Spleen (tissue), 11 donors: ENCODE data around the gene RSRP1. TPM values are rescaled to one million over a fixed set of nuclear protein-coding genes. Genes with fewer than 3 reads are reported as not detected.

ENCODE experiments used
- DNase-seq: peaks from one replicate; pipeline ENCODE4 v3.0.0-alpha.2; 2020
- H3K27ac ChIP-seq, 8 donors: fragments of 200-600 bp; sonication (generic) in 7 of 8; 1 replicate in 4 of 8; 2 replicates in 4 of 8; pipeline versions ENCODE4 v1.5.0 to v1.8.0; 2016 to 2021; ENCODE audit warnings: inconsistent platforms in 4 of 8, mild to moderate bottlenecking in 4 of 8, moderate library complexity in 1 of 8
- H3K27me3 ChIP-seq, 7 donors: fragments of 200-600 bp; sonication (generic) in 6 of 7; replicated peaks in 1 of 7; 1 replicate in 4 of 7; 2 replicates in 3 of 7; pipeline versions ENCODE4 v1.5.0 to v1.8.0; 2016 to 2021; ENCODE audit warnings: inconsistent platforms in 3 of 7, mild to moderate bottlenecking in 1 of 7
- H3K36me3 ChIP-seq, 6 donors: fragments of 200-600 bp; sonication (generic) in 5 of 6; 1 replicate in 4 of 6; 2 replicates in 2 of 6; pipeline versions ENCODE4 v1.5.0 to v1.8.0; 2016 to 2021; ENCODE audit warnings: inconsistent platforms in 2 of 6
- H3K4me1 ChIP-seq, 6 donors: fragments of 200-600 bp; sonication (generic) in 5 of 6; 1 replicate in 3 of 6; 2 replicates in 3 of 6; pipeline versions ENCODE4 v1.5.0 to v1.8.0; 2016 to 2021; ENCODE audit warnings: inconsistent platforms in 3 of 6
- H3K4me3 ChIP-seq, 8 donors: fragments of 200-600 bp; sonication (generic) in 7 of 8; 1 replicate in 4 of 8; 2 replicates in 4 of 8; pipeline versions ENCODE4 v1.5.0 to v1.8.0; 2016 to 2021; ENCODE audit warnings: inconsistent platforms in 4 of 8, mild to moderate bottlenecking in 4 of 8, moderate library complexity in 2 of 8
- H3K9me3 ChIP-seq, 8 donors: fragments of 200-600 bp; sonication (generic) in 7 of 8; 1 replicate in 4 of 8; 2 replicates in 4 of 8; pipeline versions ENCODE4 v1.5.0 to v1.8.0; 2016 to 2021; ENCODE audit warnings: inconsistent platforms in 4 of 8
- CTCF ChIP-seq, 11 experiments: fragments of 200-600 bp in 7 of 11; fragments of 450-650 bp in 4 of 11; sonication (generic) in 4 of 11; IDR thresholded peaks in 8 of 11; conservative IDR thresholded peaks in 3 of 11; 1 replicate in 7 of 11; 2 replicates in 4 of 11; pipeline versions ENCODE4 v1.4.0 to v1.8.0; 2016 to 2021; ENCODE audit warnings: antibody characterized with exemption in 11 of 11, inconsistent platforms in 4 of 11, mild to moderate bottlenecking in 1 of 11
- POLR2A ChIP-seq, 3 donors: fragments of 450-650 bp; IDR thresholded peaks; one replicate each; pipeline ENCODE4 v1.5.1; 2017; ENCODE audit warnings: antibody characterized with exemption in 3 of 3, mild to moderate bottlenecking in 1 of 3
- POLR2AphosphoS5 ChIP-seq, 3 donors: sonication (generic); formaldehyde crosslinking; IDR thresholded peaks; one replicate each; pipeline ENCODE4 v1.5.1; 2017; ENCODE audit warnings: antibody characterized with exemption in 3 of 3
- WGBS, 5 donors: extraction: QIAGEN DNeasy Blood & Tissue Kit in 3 of 5; methylation state at CpG; one replicate each; pipeline versions ENCODE4 v1.1.5 to v1.1.7; 2013 to 2018; 5-methylcytosine and 5-hydroxymethylcytosine counted together
- intact Hi-C: fragments of 100-400 bp; cut with DNase I; formaldehyde crosslinking; loops from one replicate; pipeline ENCODE4 v1.15.0; 2023; ENCODE audit warnings: low total_unique reads
- polyA plus RNA-seq, 3 donors: library from polyadenylated mRNA; stranded (reverse); fragments of 200-250 nt; gene quantifications; one replicate each; pipeline ENCODE4 v1.2.1, GENCODE V29; 2013
- total RNA-seq, 7 donors: library from RNA; depleted of rRNA in 3 of 7; stranded (reverse); fragments of >200 nt in 3 of 7; fragmentation: NEBNext Ultra II Directional in 4 of 7; extraction: Animal tissue kit (Norgen Biotek cat#: 25700) in 4 of 7; gene quantifications; one replicate each; pipeline versions ENCODE4 v1.1.0 to v1.2.1, GENCODE V29; 2016 to 2021
- donor health status: healthy with polysubstance abuse.
- donor health status: DM: no; HTN: no; CAD: no; lungs with moderate emphysema.
- donor health status: DM: no; HTN: no; CAD: no.
- donor health status: Bipolar disorder and iron deficiency.
- donor health status: healthy.
- donor health status: DM: no; HTN: no; CAD: no.
- donor health status: DM: yes; HTN: yes; CAD: no.

The RSRP1 gene
- total and polyA plus RNA-seq, 10 donors, result 159 to 394 (median 219) TPM

GRCh38 chr1:25195835-25196234 is 51.4 kb downstream of the RSRP1 start:
- 63 to 80% (median 69%) methylated on average over 6 of the region's 6 CpGs for WGBS, 5 donors
- H3K9me3 ChIP-seq, result no peaks in the 10 kb centered on the region
- H3K27me3 ChIP-seq, result peaks cover 0 to 9% (median 0%) of the 10 kb centered on the region in 7 donors
- H3K4me1 ChIP-seq, result peaks cover 0 to 28% (median 6%) of the 10 kb centered on the region in 6 donors
- no peaks in the 10 kb centered on the region for H3K36me3 ChIP-seq
- no peak overlapping the region for H3K4me3 ChIP-seq
- H3K27ac ChIP-seq, result no peak overlapping the region
- no peak for DNase-seq
- TF ChIP-seq POLR2A (IDR thresholded peaks at IDR 0.05) (no peak), POLR2AphosphoS5 (IDR thresholded peaks at IDR 0.05) (no peak), CTCF (IDR thresholded peaks at IDR 0.05 in 8 of 11, conservative IDR thresholded peaks at IDR 0.05 in 3 of 11) (no peak)
- intact Hi-C loops, result no loop called here

- no peaks in the 10 kb centered on the region for H3K9me3 ChIP-seq
- peaks cover 0 to 9% (median 0%) of the 10 kb centered on the region in 7 donors for H3K27me3 ChIP-seq
- intact Hi-C loops, result no loop called here
- DNase-seq, result no peak
- H3K4me3 ChIP-seq, result no peak overlapping the region
- H3K27ac ChIP-seq, result no peak overlapping the region
- no peak for TF ChIP-seq CTCF (IDR thresholded peaks at IDR 0.05 in 8 of 11, conservative IDR thresholded peaks at IDR 0.05 in 3 of 11)
- no peak for TF ChIP-seq POLR2A (IDR thresholded peaks at IDR 0.05)
- TF ChIP-seq POLR2AphosphoS5 (IDR thresholded peaks at IDR 0.05), result no peak
- 70 to 83% (median 77%) methylated on average over 15 to 17 of the region's 17 CpGs for WGBS, 5 donors
- peaks cover 0 to 28% (median 6%) of the 10 kb centered on the region in 6 donors for H3K4me1 ChIP-seq
- no peaks in the 10 kb centered on the region for H3K36me3 ChIP-seq
Measured at GRCh38 chr1:25194572-25195020, 52.7 kb downstream of the RSRP1 start.

GRCh38 chr1:25194054-25194453 is 53.2 kb downstream of the RSRP1 start:
- Histone ChIP-seq H3K36me3 (no peaks in the 10 kb centered on the region), H3K27ac (no peak overlapping the region), H3K4me3 (no peak overlapping the region), H3K4me1 (peaks cover 0 to 28% (median 6%) of the 10 kb centered on the region in 6 donors), H3K9me3 (no peaks in the 10 kb centered on the region), H3K27me3 (peaks cover 0 to 9% (median 0%) of the 10 kb centered on the region in 7 donors)
- TF ChIP-seq POLR2A (IDR thresholded peaks at IDR 0.05), result no peak
- no peak for TF ChIP-seq POLR2AphosphoS5 (IDR thresholded peaks at IDR 0.05)
- TF ChIP-seq CTCF (IDR thresholded peaks at IDR 0.05 in 8 of 11, conservative IDR thresholded peaks at IDR 0.05 in 3 of 11), result no peak
- no peak for DNase-seq
- WGBS, 5 donors, result 78 to 84% (median 79%) methylated on average over 8 of the region's 8 CpGs
- intact Hi-C loops, result no loop called here

GRCh38 chr1:25193229-25193628 is 54.0 kb downstream of the RSRP1 start:
- no peak overlapping the region for H3K27ac ChIP-seq
- peaks cover 0 to 21% (median 6%) of the 10 kb centered on the region in 6 donors for H3K4me1 ChIP-seq
- TF ChIP-seq POLR2AphosphoS5 (IDR thresholded peaks at IDR 0.05), result no peak
- TF ChIP-seq CTCF (IDR thresholded peaks at IDR 0.05 in 8 of 11, conservative IDR thresholded peaks at IDR 0.05 in 3 of 11), result no peak
- WGBS, 5 donors, result 74 to 88% (median 78%) methylated on average over 9 of the region's 9 CpGs
- no peaks in the 10 kb centered on the region for H3K36me3 ChIP-seq
- intact Hi-C loops, result no loop called here
- H3K9me3 ChIP-seq, result no peaks in the 10 kb centered on the region
- peaks cover 0 to 9% (median 0%) of the 10 kb centered on the region in 7 donors for H3K27me3 ChIP-seq
- no peak for DNase-seq
- no peak overlapping the region for H3K4me3 ChIP-seq

Other genes with a start within 250 kb of the RSRP1 start
- gene SYF2, start 15.0 kb downstream of the RSRP1 start, total RNA-seq, result 10 to 100 TPM; 38.1 to 69.3 (median 47.0) TPM
- 10 to 100 TPM; 80.5 to 98.3 (median 93.2) TPM for gene SYF2, start 15.0 kb downstream of the RSRP1 start, polyA plus RNA-seq
- gene RHD, start 25.1 kb upstream of the RSRP1 start, total RNA-seq, result 1 to 10 TPM in 4 of 7 donors, under 1 TPM in 1, not detected in 2; 0.34 to 3.9 (median 1.8) TPM
- under 1 TPM in 2 of 3 donors, not detected in 1; 0.03 to 0.10 TPM for gene RHD, start 25.1 kb upstream of the RSRP1 start, polyA plus RNA-seq
- gene TMEM50A, start 90.9 kb upstream of the RSRP1 start, total RNA-seq, result 100 to 1,000 TPM in 1 of 7 donors, 10 to 100 TPM in 6; 74.2 to 108 (median 85.1) TPM
- 10 to 100 TPM; 44.1 to 75.8 (median 47.1) TPM for gene TMEM50A, start 90.9 kb upstream of the RSRP1 start, polyA plus RNA-seq
- 1 to 10 TPM in 1 of 7 donors, under 1 TPM in 5, not detected in 1; 0.41 to 7.1 (median 0.60) TPM for gene RHCE, start 173.4 kb upstream of the RSRP1 start, total RNA-seq
- under 1 TPM in 2 of 3 donors, not detected in 1; 0.13 to 0.21 TPM for gene RHCE, start 173.4 kb upstream of the RSRP1 start, polyA plus RNA-seq
- 10 to 100 TPM; 14.3 to 21.0 (median 19.2) TPM for gene MACO1, start 183.4 kb upstream of the RSRP1 start, total RNA-seq
- 1 to 10 TPM; 6.9 to 9.7 (median 7.4) TPM for gene MACO1, start 183.4 kb upstream of the RSRP1 start, polyA plus RNA-seq